ENCODE data around the gene C1orf21. TPM values are rescaled to one million over a fixed set of nuclear protein-coding genes. Genes with fewer than 3 reads are reported as not detected.
A peak's percentile ranks its signal among the peaks of the same experiment; 100 is the strongest.

Gene C1orf21
- total RNA-seq, 4 donors from 2014 or later = 24.0 to 43.0 (median 40.3) TPM

DNA sequence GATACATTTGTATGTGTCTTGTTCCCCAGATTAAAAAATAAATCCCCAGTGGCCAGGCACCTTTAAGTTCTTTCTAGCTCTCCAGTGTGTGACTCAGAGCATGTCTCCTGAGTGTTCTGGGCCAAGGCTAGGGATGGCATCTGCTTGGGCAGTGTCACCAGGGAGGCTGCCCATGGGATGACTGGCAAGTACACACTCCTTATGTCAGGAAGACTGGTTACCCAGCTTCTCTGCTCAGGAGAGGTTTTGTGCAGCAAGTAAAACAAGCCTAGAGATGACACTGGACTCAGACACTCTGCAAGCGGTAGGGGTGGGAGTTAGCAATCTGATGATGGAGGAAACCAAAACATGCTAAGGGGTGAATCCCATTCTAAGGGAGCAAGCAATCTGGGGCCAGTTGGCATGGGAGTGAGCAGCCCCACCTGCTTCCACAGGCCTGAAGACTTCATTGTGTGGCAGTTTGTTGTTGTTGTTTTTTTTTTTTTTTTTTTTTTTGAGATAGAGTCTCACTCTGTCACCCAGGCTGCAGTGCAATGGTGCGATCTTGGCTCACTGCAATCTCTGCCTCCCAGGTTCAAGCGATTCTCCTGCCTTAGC, 230.7 kb downstream of the C1orf21 start:
- TF ChIP-seq, protein P1, sequence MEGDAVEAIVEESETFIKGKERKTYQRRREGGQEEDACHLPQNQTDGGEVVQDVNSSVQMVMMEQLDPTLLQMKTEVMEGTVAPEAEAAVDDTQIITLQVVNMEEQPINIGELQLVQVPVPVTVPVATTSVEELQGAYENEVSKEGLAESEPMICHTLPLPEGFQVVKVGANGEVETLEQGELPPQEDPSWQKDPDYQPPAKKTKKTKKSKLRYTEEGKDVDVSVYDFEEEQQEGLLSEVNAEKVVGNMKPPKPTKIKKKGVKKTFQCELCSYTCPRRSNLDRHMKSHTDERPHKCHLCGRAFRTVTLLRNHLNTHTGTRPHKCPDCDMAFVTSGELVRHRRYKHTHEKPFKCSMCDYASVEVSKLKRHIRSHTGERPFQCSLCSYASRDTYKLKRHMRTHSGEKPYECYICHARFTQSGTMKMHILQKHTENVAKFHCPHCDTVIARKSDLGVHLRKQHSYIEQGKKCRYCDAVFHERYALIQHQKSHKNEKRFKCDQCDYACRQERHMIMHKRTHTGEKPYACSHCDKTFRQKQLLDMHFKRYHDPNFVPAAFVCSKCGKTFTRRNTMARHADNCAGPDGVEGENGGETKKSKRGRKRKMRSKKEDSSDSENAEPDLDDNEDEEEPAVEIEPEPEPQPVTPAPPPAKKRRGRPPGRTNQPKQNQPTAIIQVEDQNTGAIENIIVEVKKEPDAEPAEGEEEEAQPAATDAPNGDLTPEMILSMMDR (IDR thresholded peaks at IDR 0.05) = no peak
- no peak for ATAC-seq (ENCODE audit: low FRiP score)
- no peak for DNase-seq (ENCODE audit: low spot score)

GRCh38 chr1:184618851-184619250, 232.0 kb downstream of the C1orf21 start:
- DNase-seq (ENCODE audit: low spot score) = no peak
- TF ChIP-seq, protein P1 (IDR thresholded peaks at IDR 0.05) = no peak
- no peak for ATAC-seq (ENCODE audit: low FRiP score)

DNA sequence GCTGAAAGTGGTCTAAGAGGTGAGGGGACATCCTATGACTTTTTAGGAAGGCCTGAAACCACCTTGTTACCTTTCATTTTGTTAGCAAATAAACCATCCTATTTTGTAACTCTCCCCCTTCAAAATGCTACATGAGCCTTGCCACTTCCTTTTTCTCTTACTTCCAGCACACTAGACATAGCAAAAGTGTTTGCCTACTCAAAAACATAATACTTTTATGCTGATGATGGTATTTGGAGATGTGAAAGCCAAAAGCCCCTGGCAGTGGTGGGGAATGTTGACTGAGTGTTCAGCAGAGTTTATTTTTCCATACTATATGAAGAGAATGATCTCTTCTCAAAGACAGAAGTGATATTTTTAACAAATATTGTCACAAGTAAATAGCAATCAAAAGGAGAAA, 233.6 kb downstream of the C1orf21 start:
- TF ChIP-seq, protein P1 (IDR thresholded peaks at IDR 0.05) = no peak
- no peak for DNase-seq (ENCODE audit: low spot score)
- no peak for ATAC-seq (ENCODE audit: low FRiP score)

- TF ChIP-seq, protein P1 (IDR thresholded peaks at IDR 0.05) = no peak
- ATAC-seq (ENCODE audit: low FRiP score) = no peak
These were observed 234.4 kb downstream of the C1orf21 start for GRCh38 chr1:184621260-184621659.

GRCh38 chr1:184622136-184622823, 235.5 kb downstream of the C1orf21 start:
- peak; percentile 69 for ATAC-seq (ENCODE audit: low FRiP score)
- DNase-seq (ENCODE audit: low spot score) = no peak
- TF ChIP-seq, protein P1 (IDR thresholded peaks at IDR 0.05) = no peak

More at GRCh38 chr1:184621260-184621659, 234.4 kb downstream of the C1orf21 start:
- DNase-seq (ENCODE audit: low spot score) = no peak

- ATAC-seq (ENCODE audit: low FRiP score) = no peak
- TF ChIP-seq, protein P1 (IDR thresholded peaks at IDR 0.05) = no peak
- no peak for DNase-seq (ENCODE audit: low spot score)
These were observed 236.6 kb downstream of the C1orf21 start for GRCh38 chr1:184623404-184623803.

GRCh38 chr1:184624051-184624450, 237.2 kb downstream of the C1orf21 start:
- TF ChIP-seq, protein P1 (IDR thresholded peaks at IDR 0.05) = no peak
- DNase-seq (ENCODE audit: low spot score) (no peak), ATAC-seq (ENCODE audit: low FRiP score) (no peak)

All from omental fat pad (tissue), 4 donors.